WTC11 (cell line): ENCODE measurements around the gene DGKZ. TPM values are rescaled to one million over a fixed set of nuclear protein-coding genes. Genes with fewer than 3 reads are reported as not detected.

Source experiments
- ATAC-seq: fragments of 200-7000 bp; cut with Tn5 transposase; 2 replicates; pipeline ENCODE4 v1.10.0; 2021; ENCODE audit warnings: mild to moderate bottlenecking, moderate library complexity
- CTCF ChIA-PET: fragments of 300-600 bp; sonication (Branson Sonifier 250); formaldehyde crosslinking; loops from one replicate; lab custom pipeline; 2021; ENCODE audit warnings: antibody characterized with exemption; lab: Charles Lee
- POLR2A ChIA-PET: fragments of 350-600 bp; sonication (Branson Sonifier 250); formaldehyde crosslinking; loops from one replicate; lab custom pipeline; 2021; ENCODE audit warnings: antibody characterized with exemption; lab: Charles Lee
- DNase-seq: peaks from one replicate; pipeline ENCODE4 v3.0.0; 2021; ENCODE audit warnings: low spot score
- H3K27ac Mint-ChIP-seq: 2 replicates; pipeline ENCODE4 v1.8.0; 2021; ENCODE audit warnings: mixed read lengths
- H3K27me3 Mint-ChIP-seq: 2 replicates; pipeline ENCODE4 v1.8.0; 2021; ENCODE audit warnings: low read depth, mild to moderate bottlenecking, moderate library complexity, mixed read lengths
- H3K36me3 Mint-ChIP-seq: 2 replicates; pipeline ENCODE4 v1.8.0; 2021; ENCODE audit warnings: mixed read lengths
- H3K4me1 Mint-ChIP-seq: 2 replicates; pipeline ENCODE4 v1.8.0; 2022; ENCODE audit warnings: mixed read lengths
- H3K4me3 Mint-ChIP-seq: 2 replicates; pipeline ENCODE4 v1.8.0; 2021; ENCODE audit warnings: mild to moderate bottlenecking, moderate library complexity, mixed read lengths
- H3K9me3 Mint-ChIP-seq: 2 replicates; pipeline ENCODE4 v1.8.0; 2021; ENCODE audit warnings: mixed read lengths
- ATF1 ChIP-seq: sonication (generic); formaldehyde crosslinking; IDR thresholded peaks from 2 replicates; pipeline ENCODE4 v1.8.1; 2023; ENCODE audit warnings: mild to moderate bottlenecking, moderate library complexity, missing genetic modification reagents
- ATF3 ChIP-seq: sonication (generic); formaldehyde crosslinking; conservative IDR thresholded peaks from 2 replicates; pipeline ENCODE4 v1.8.1; 2022; ENCODE audit warnings: mild to moderate bottlenecking, missing genetic modification reagents
- CBFB ChIP-seq: sonication (generic); formaldehyde crosslinking; IDR thresholded peaks from 2 replicates; pipeline ENCODE4 v1.8.1; 2022; ENCODE audit warnings: mild to moderate bottlenecking, low read depth, missing genetic modification reagents
- CREM ChIP-seq: sonication (generic); formaldehyde crosslinking; IDR thresholded peaks from 2 replicates; pipeline ENCODE4 v1.8.1; 2022; ENCODE audit warnings: mild to moderate bottlenecking, missing genetic modification reagents, moderate library complexity
- FOXP4 ChIP-seq: sonication (generic); formaldehyde crosslinking; IDR thresholded peaks from 2 replicates; pipeline ENCODE4 v1.8.0; 2022; ENCODE audit warnings: mild to moderate bottlenecking, missing genetic modification reagents
- MAX ChIP-seq: sonication (generic); formaldehyde crosslinking; IDR thresholded peaks from 2 replicates; pipeline ENCODE4 v1.8.0; 2022; ENCODE audit warnings: mild to moderate bottlenecking, missing genetic modification reagents
- NR1H2 ChIP-seq: sonication (generic); formaldehyde crosslinking; IDR thresholded peaks from 2 replicates; pipeline ENCODE4 v1.9.0; 2021; ENCODE audit warnings: mild to moderate bottlenecking, moderate library complexity, missing genetic modification reagents
- NR2C2 ChIP-seq: sonication (generic); formaldehyde crosslinking; IDR thresholded peaks from 2 replicates; pipeline ENCODE4 v1.8.0; 2022; ENCODE audit warnings: mild to moderate bottlenecking, missing genetic modification reagents
- NR3C1 ChIP-seq: sonication (generic); formaldehyde crosslinking; conservative IDR thresholded peaks from 2 replicates; pipeline ENCODE4 v1.8.1; 2023; ENCODE audit warnings: low read depth, mild to moderate bottlenecking, missing genetic modification reagents
- OVOL2 ChIP-seq: fragments of 250-450 bp; sonication (Bioruptor Pico); IDR thresholded peaks from 2 replicates; pipeline ENCODE4 v1.9.0; 2021; ENCODE audit warnings: mild to moderate bottlenecking, borderline replicate concordance
- RELA ChIP-seq: sonication (generic); formaldehyde crosslinking; IDR thresholded peaks from 2 replicates; pipeline ENCODE4 v1.8.1; 2022; ENCODE audit warnings: missing genetic modification reagents, mild to moderate bottlenecking, borderline replicate concordance
- RORB ChIP-seq: fragments of 250-450 bp; sonication (Bioruptor Pico); IDR thresholded peaks from 2 replicates; pipeline ENCODE4 v1.9.0; 2021; ENCODE audit warnings: mild to moderate bottlenecking
- SOX15 ChIP-seq: fragments of 250-450 bp; sonication (Bioruptor Pico); IDR thresholded peaks from 2 replicates; pipeline ENCODE4 v1.9.0; 2021; ENCODE audit warnings: mild to moderate bottlenecking
- TEAD1 ChIP-seq: sonication (generic); formaldehyde crosslinking; IDR thresholded peaks from 2 replicates; pipeline ENCODE4 v1.8.0; 2022; ENCODE audit warnings: mild to moderate bottlenecking, missing genetic modification reagents
- TP53 ChIP-seq: sonication (generic); formaldehyde crosslinking; IDR thresholded peaks from 2 replicates; pipeline ENCODE4 v1.8.1; 2023; ENCODE audit warnings: mild to moderate bottlenecking, missing genetic modification reagents
- ZNF121 ChIP-seq: sonication (generic); formaldehyde crosslinking; IDR thresholded peaks from 2 replicates; pipeline ENCODE4 v1.8.0; 2023; ENCODE audit warnings: missing genetic modification reagents
- ZNF263 ChIP-seq: sonication (generic); formaldehyde crosslinking; IDR thresholded peaks from 2 replicates; pipeline ENCODE4 v1.8.1; 2022; ENCODE audit warnings: low read depth, mild to moderate bottlenecking, moderate library complexity, missing genetic modification reagents
- ZNF532 ChIP-seq: fragments of 250-450 bp; sonication (Bioruptor Pico); IDR thresholded peaks from 2 replicates; pipeline ENCODE4 v1.9.0; 2021; ENCODE audit warnings: mild to moderate bottlenecking, borderline replicate concordance
- ZSCAN18 ChIP-seq: fragments of 250-450 bp; sonication (Bioruptor Pico); IDR thresholded peaks from 2 replicates; pipeline ENCODE4 v2.1.2; 2022; ENCODE audit warnings: mild to moderate bottlenecking, moderate library complexity
- total RNA-seq: library from RNA; stranded (reverse); gene quantifications from 3 replicates; pipeline ENCODE4 v1.2.3, GENCODE V29; 2021

The DGKZ gene
- total RNA-seq, 1 experiment from 2014 or later: 139 TPM

- TF ChIP-seq SOX15 (CRISPR knock-in tag) (no peak), CBFB (CRISPR knock-in tag) (no peak), ZNF263 (CRISPR knock-in tag) (no peak), OVOL2 (CRISPR knock-in tag) (no peak), MAX (CRISPR knock-in tag) (no peak), ZSCAN18 (CRISPR knock-in tag) (no peak), TEAD1 (no peak), ATF1 (CRISPR knock-in tag) (no peak), ZNF532 (CRISPR knock-in tag) (no peak), FOXP4 (CRISPR knock-in tag) (no peak), NR3C1 (CRISPR knock-in tag) (no peak), CREM (CRISPR knock-in tag) (no peak), ATF3 (no peak), NR1H2 (CRISPR knock-in tag) (no peak), RORB (CRISPR knock-in tag) (no peak), TP53 (CRISPR knock-in tag) (no peak), ZNF121 (CRISPR knock-in tag) (no peak), NR2C2 (CRISPR knock-in tag) (no peak), RELA (no peak)
- H3K36me3 Mint-ChIP-seq: peaks cover 36% of the 10 kb centered on the region
- peaks cover 10% of the 10 kb centered on the region for H3K4me1 Mint-ChIP-seq
- no peaks in the 10 kb centered on the region for H3K9me3 Mint-ChIP-seq
- ChIA-PET POLR2A (no interaction called here), CTCF (no interaction called here)
- DNase-seq (no peak), ATAC-seq (no peak)
- no peak overlapping the region for H3K4me3 Mint-ChIP-seq
- H3K27me3 Mint-ChIP-seq: no peaks in the 10 kb centered on the region
- H3K27ac Mint-ChIP-seq: no peak overlapping the region
These were observed 27.6 kb downstream of the DGKZ start for GRCh38 chr11:46374815-46375214.
